Fibroblast of the aortic adventitia (primary cell): ENCODE results near the gene LURAP1L. TPM values are rescaled to one million over a fixed set of nuclear protein-coding genes. Genes with fewer than 3 reads are reported as not detected.
"Not testable (repeated sequence)": the region's sequence is repeated elsewhere in the genome, so short reads cannot be mapped to it uniquely, and the experiment has no call there.

Experiments
- DNase-seq: peaks from one replicate; pipeline ENCODE4 v3.0.0-alpha.2; 2010; ENCODE audit warnings: low read depth
- H3K4me3 ChIP-seq: 2 replicates; pipeline ENCODE4 v1.5.1; 2011; ENCODE audit warnings: low read depth, mild to moderate bottlenecking, control low read depth, low read length, moderate library complexity
- CTCF ChIP-seq: IDR thresholded peaks from 2 replicates; pipeline ENCODE4 v1.5.1; 2011; ENCODE audit warnings: mild to moderate bottlenecking, low read length, control low read depth, inconsistent platforms; ENCODE audit not compliant: insufficient read depth
- small RNA-seq: library from RNA; depleted of rRNA; stranded (forward); fragments of <200 nt; gene quantifications from one replicate; pipeline ENCODE3, GENCODE V24; 2012
- total RNA-seq: library from RNA; depleted of rRNA; stranded (reverse); fragments of >200 nt; gene quantifications from 2 replicates; pipeline ENCODE4 v1.2.3, GENCODE V29; 2012; ENCODE audit warnings: low replicate concordance

Gene LURAP1L
- total RNA-seq, 1 donor: 47.5 TPM

- no peak overlapping the region for H3K4me3 ChIP-seq
- TF ChIP-seq CTCF: no peak
- DNase-seq: no peak
Measured at GRCh38 chr9:12860998-12861397, 86.2 kb downstream of the LURAP1L start.

- TF ChIP-seq CTCF: no peak
- H3K4me3 ChIP-seq: no peak overlapping the region
- peak; percentile 73 for DNase-seq
Measured at GRCh38 chr9:12862611-12863410, 88.0 kb downstream of the LURAP1L start.

GRCh38 chr9:12863618-12864017 is 88.8 kb downstream of the LURAP1L start:
- peak; percentile 7 for DNase-seq
- TF ChIP-seq CTCF: no peak
- H3K4me3 ChIP-seq: no peak overlapping the region

- not testable (repeated sequence) for H3K4me3 ChIP-seq, DNase-seq
Measured at GRCh38 chr9:12865380-12865779, 90.6 kb downstream of the LURAP1L start.

Small RNA genes lying within 50 kb of the gene (small RNA-seq; reads per million reads assigned to genes)
- gene RN7SL849P: not detected

Other genes starting within 250 kb of the LURAP1L start
- gene TYRP1, start 81.6 kb upstream of the LURAP1L start, total RNA-seq: 0.09 and 1.1 TPM in 2 replicates